ENCODE results near the gene BTAF1. TPM values are rescaled to one million over a fixed set of nuclear protein-coding genes. Genes with fewer than 3 reads are reported as not detected.

The BTAF1 gene
- total RNA-seq, 1 experiment from 2014 or later, result 45.2 TPM

DNA sequence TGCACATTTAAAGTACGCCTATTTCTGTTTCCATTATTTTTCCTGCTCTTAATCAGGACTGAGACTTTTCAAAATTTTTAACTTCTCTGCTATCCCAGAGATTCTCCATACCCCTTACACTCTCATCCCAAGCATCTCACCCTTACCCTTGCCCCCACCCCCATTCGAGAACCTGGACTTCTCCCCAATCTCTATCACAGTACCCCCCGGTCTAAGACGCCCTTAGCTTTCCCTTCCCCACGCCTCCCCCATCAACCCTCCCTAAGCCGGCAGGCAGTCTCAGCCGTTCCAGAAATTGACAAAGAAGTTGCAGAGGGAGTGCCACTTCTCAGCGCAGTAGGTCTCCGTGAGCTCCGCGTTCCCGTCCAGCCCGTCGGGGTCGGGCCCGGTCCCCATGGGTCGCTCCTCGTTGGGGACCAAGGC lies 15.6 kb upstream of the BTAF1 start:
- Histone ChIP-seq H3K14ac (ENCODE audit: insufficient read depth, low read length) (peak overlapping the region; percentile 86), H2BK5ac (ENCODE audit: insufficient read length, low read length) (no peak overlapping the region), H3T11ph (ENCODE audit: low read length) (no peak overlapping the region), H2BK15ac (ENCODE audit: low read depth, low read length) (no peak overlapping the region), H3K9me3 (ENCODE audit: control insufficient read depth, low read depth, low read length) (no peaks in the 10 kb centered on the region), H4K5ac (ENCODE audit: insufficient read length, low read depth, low read length) (no peak overlapping the region), H2BK20ac (ENCODE audit: low read depth, low read length, poor library complexity, severe bottlenecking) (no peak overlapping the region), H3K56ac (ENCODE audit: insufficient read length, low read depth, low read length) (no peak overlapping the region), H3K23ac (ENCODE audit: insufficient read length, low read depth, low read length) (no peak overlapping the region), H2AK5ac (ENCODE audit: insufficient read length, low read length) (no peak overlapping the region), H4K91ac (ENCODE audit: insufficient read length, low read depth, low read length) (no peak overlapping the region), H3K27me3 (ENCODE audit: insufficient read depth, low read length) (no peaks in the 10 kb centered on the region), H3K23me2 (ENCODE audit: insufficient read length, low read depth, low read length, poor library complexity, severe bottlenecking) (peaks cover 14% of the 10 kb centered on the region), H3K9ac (ENCODE audit: extremely low read depth, insufficient read length, low read length) (peak overlapping the region; percentile 71), H4K8ac (replicated peaks; ENCODE audit: insufficient read length, low read depth, low read length) (no peak overlapping the region), H3K4me2 (ENCODE audit: insufficient read depth, insufficient read length, low read length) (peak overlapping the region; percentile 87), H3K79me2 (ENCODE audit: insufficient read depth, low read length) (peaks cover 4% of the 10 kb centered on the region; the same call in 1 of the 2 replicates), H3K4me1 (ENCODE audit: insufficient read depth, low read length) (no peaks in the 10 kb centered on the region), H2BK12ac (ENCODE audit: insufficient read length, low read depth, low read length) (no peak overlapping the region), H3K18ac (ENCODE audit: insufficient read length, low read depth, low read length) (no peak overlapping the region), H3K79me1 (ENCODE audit: insufficient read depth, low read depth, low read length, poor library complexity, severe bottlenecking) (no peaks in the 10 kb centered on the region), H4K20me1 (ENCODE audit: control insufficient read depth, insufficient read depth, insufficient read length) (no peaks in the 10 kb centered on the region), H3K4ac (ENCODE audit: low read depth, low read length) (no peak overlapping the region), H3K27ac (ENCODE audit: insufficient read length, low read depth, low read length) (no peak overlapping the region), H2AFZ (ENCODE audit: low read length) (no peak overlapping the region), H2BK120ac (ENCODE audit: low read depth, low read length, poor library complexity, severe bottlenecking) (no peak overlapping the region)
- Mint-ChIP-seq H3K27ac (peak overlapping the region; percentile 5 to 96 (median 68)), H3K36me3 (ENCODE audit: insufficient read depth in 1 of 3, low read depth in 3 of 3) (peaks cover 21 to 35% (median 28%) of the 10 kb centered on the region in 3 experiments), H3K4me3 (peak overlapping the region; percentile 88 to 91), H3K27me3 (ENCODE audit: low read depth) (no peaks in the 10 kb centered on the region), H3K4me1 (peaks cover 24 to 35% of the 10 kb centered on the region in 2 experiments), H3K9me3 (peaks cover 2 to 8% of the 10 kb centered on the region in 2 experiments; a peak in 2 of 5 replicates)
- DNase-seq, result no peak
- WGBS (ENCODE audit: extremely low coverage, insufficient read length, low lambda C conversion rate), result no CpG with 5 or more reads among the region's 18 CpGs
- TF ChIP-seq CTCF (conservative IDR thresholded peaks at IDR 0.05), result no peak
